PFSK-1 (cell line): ENCODE data around the gene SLC5A9.

Experiments
- POLR2AphosphoS5 ChIP-seq: IDR thresholded peaks from 2 replicates; pipeline ENCODE4 v1.6.1; 2012; ENCODE audit warnings: low read depth, mild to moderate bottlenecking, control low read depth, low read length, moderate library complexity
- TAF1 ChIP-seq: IDR thresholded peaks from 2 replicates; pipeline ENCODE4 v1.6.1; 2012; ENCODE audit warnings: low read length, control low read depth, borderline replicate concordance; ENCODE audit not compliant: insufficient read depth

- TF ChIP-seq POLR2AphosphoS5 (no peak), TAF1 (no peak)
These were observed 28.1 kb downstream of the SLC5A9 start for GRCh38 chr1:48250572-48250971.
